Upper lobe of right lung (tissue), 1 donor: ENCODE results near the gene NLRP14. TPM values are rescaled to one million over a fixed set of nuclear protein-coding genes. Genes with fewer than 3 reads are reported as not detected.
A peak's percentile ranks its signal among the peaks of the same experiment; 100 is the strongest.

ENCODE experiments used
- ATAC-seq: fragments of 200-7000 bp; cut with Tn5 transposase; one replicate; pipeline ENCODE4 v1.9.1; 2020; ENCODE audit warnings: mild to moderate bottlenecking, moderate library complexity
- DNase-seq: peaks from one replicate; pipeline ENCODE4 v3.0.0-alpha.2; 2020
- H3K27ac ChIP-seq: fragments of 200-600 bp; one replicate; pipeline ENCODE4 v1.8.0; 2022
- H3K27me3 ChIP-seq: fragments of 200-600 bp; one replicate; pipeline ENCODE4 v1.8.0; 2022; ENCODE audit warnings: mild to moderate bottlenecking
- H3K36me3 ChIP-seq: fragments of 200-600 bp; one replicate; pipeline ENCODE4 v1.8.0; 2022
- H3K4me1 ChIP-seq: fragments of 200-600 bp; one replicate; pipeline ENCODE4 v1.8.0; 2022
- H3K4me3 ChIP-seq: fragments of 200-600 bp; one replicate; pipeline ENCODE4 v1.8.0; 2022; ENCODE audit warnings: mild to moderate bottlenecking
- H3K9me3 ChIP-seq: fragments of 200-600 bp; one replicate; pipeline ENCODE4 v1.8.0; 2022
- intact Hi-C: fragments of 100-400 bp; cut with DNase I; formaldehyde crosslinking; loops from one replicate; pipeline ENCODE4 v1.11.0; 2022
- total RNA-seq: library from RNA; stranded (reverse); fragmentation: NEBNext Ultra II Directional; extraction: Animal tissue kit (Norgen Biotek cat#: 25700); gene quantifications from one replicate; pipeline ENCODE4 v1.2.1, GENCODE V29; 2021
- TF ChIP-seq, protein P1 (sequence below): fragments of 200-600 bp; IDR thresholded peaks from one replicate; pipeline ENCODE4 v1.8.0; 2022; ENCODE audit warnings: antibody characterized with exemption
- donor health status: DM: no; HTN: yes; CAD: no; lungs with severe emphysema.

The NLRP14 gene
- total RNA-seq, 1 donor from 2014 or later: not detected

DNA sequence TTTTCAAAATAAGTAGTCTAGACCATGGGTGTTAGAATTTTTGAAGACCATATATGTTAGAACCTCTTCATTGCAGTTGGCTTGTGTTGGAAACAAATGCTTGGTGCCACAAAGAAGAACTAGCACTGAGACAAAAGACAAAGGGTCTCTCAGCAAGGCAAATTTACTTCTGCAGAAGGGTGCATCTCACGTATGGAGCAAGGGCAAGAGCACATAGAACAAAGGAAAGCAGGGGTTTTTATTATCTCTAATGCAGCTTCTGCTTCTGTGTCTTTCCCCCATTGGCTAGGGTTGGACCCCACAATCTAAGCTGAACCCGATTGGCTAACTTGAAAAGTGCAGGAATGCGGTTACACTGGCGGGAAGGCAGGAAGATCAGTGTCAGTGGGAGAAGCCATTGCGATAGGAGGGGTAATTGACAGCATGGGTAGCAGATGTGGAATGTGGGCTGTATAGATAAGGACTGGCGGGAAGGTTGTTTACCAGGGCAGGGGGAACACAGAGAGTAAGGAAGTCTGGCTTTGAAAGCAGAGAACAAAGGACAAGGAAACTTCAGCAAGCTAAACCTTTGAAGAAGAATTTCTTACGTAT, 59.4 kb downstream of the NLRP14 start:
- Histone ChIP-seq H3K9me3 (no peaks in the 10 kb centered on the region), H3K27ac (no peak overlapping the region), H3K36me3 (no peaks in the 10 kb centered on the region), H3K4me3 (no peak overlapping the region), H3K4me1 (no peaks in the 10 kb centered on the region), H3K27me3 (no peaks in the 10 kb centered on the region)
- intact Hi-C loops: no loop called here
- ATAC-seq (no peak), DNase-seq (no peak)
- TF ChIP-seq, protein P1, sequence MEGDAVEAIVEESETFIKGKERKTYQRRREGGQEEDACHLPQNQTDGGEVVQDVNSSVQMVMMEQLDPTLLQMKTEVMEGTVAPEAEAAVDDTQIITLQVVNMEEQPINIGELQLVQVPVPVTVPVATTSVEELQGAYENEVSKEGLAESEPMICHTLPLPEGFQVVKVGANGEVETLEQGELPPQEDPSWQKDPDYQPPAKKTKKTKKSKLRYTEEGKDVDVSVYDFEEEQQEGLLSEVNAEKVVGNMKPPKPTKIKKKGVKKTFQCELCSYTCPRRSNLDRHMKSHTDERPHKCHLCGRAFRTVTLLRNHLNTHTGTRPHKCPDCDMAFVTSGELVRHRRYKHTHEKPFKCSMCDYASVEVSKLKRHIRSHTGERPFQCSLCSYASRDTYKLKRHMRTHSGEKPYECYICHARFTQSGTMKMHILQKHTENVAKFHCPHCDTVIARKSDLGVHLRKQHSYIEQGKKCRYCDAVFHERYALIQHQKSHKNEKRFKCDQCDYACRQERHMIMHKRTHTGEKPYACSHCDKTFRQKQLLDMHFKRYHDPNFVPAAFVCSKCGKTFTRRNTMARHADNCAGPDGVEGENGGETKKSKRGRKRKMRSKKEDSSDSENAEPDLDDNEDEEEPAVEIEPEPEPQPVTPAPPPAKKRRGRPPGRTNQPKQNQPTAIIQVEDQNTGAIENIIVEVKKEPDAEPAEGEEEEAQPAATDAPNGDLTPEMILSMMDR: no peak

DNA sequence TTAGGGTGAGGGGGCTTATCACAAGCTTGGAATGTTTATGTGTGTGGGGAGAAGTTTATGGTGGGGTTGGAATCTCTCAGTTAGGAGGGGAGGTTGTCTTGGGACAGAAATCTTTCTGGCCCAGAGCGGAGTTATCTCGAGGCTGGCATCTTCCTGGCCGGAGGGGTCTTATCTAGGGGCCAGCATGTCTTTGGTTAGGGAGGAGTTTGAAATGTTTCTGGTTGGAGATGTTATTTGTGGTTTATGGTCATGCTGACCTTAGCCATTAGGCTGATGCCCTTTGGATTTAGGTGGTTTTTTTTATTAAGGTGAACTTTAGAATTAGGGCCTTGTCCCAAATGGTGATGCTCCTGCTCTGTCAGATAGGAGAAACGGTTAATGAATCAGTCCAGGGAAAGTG, 60.6 kb downstream of the NLRP14 start:
- Histone ChIP-seq H3K9me3 (no peaks in the 10 kb centered on the region), H3K36me3 (no peaks in the 10 kb centered on the region), H3K4me1 (no peaks in the 10 kb centered on the region), H3K27ac (no peak overlapping the region), H3K27me3 (peaks cover 5% of the 10 kb centered on the region), H3K4me3 (no peak overlapping the region)
- TF ChIP-seq, protein P1: no peak
- DNase-seq (no peak), ATAC-seq (no peak)
- intact Hi-C loops: no loop called here

DNA sequence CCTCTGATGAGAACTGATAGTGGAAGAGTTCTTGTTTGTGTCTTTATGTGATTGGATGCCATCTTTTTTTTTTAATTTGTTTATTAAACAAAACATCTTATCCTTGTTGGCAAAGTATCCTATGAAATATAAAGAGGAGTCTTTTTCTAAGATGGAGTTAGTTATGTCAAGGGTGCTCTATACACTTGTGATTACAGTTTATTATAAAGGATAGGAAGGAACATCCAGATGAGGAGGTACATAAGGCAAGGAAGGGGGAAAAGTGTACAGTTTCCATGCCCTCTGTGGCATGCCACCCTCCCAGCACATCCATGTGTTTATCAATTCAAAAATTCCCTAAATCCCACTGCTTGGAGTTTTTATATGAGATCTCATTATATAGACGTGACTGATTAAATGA, 61.2 kb downstream of the NLRP14 start:
- ATAC-seq (no peak), DNase-seq (no peak)
- intact Hi-C loops: no loop called here
- H3K36me3 ChIP-seq: no peaks in the 10 kb centered on the region
- H3K4me3 ChIP-seq: no peak overlapping the region
- H3K27ac ChIP-seq: no peak overlapping the region
- H3K4me1 ChIP-seq: no peaks in the 10 kb centered on the region
- TF ChIP-seq, protein P1: no peak
- H3K27me3 ChIP-seq: peaks cover 5% of the 10 kb centered on the region
- H3K9me3 ChIP-seq: no peaks in the 10 kb centered on the region

DNA sequence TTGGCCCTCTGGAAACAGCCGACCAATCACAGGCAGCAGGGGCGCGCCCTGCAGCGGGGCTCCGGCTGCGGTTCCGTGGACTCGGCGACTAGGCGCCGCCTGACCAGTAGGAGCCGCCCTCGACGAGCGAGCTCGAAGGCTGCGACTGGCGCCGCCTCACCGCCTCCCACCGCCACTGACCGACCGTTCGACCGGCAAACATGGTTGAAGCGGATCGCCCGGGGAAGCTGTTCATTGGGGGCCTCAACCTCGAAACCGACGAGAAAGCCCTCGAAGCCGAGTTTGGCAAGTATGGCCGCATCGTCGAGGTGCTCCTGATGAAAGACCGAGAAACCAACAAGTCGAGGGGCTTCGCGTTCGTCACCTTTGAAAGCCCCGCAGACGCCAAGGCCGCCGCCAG, 68.6 kb downstream of the NLRP14 start, which contains the start of gene RBMXL2:
Gene RBMXL2 (plus strand): TSS at position 78 of the 400 bp plus-strand sequence. CDS start 123 bp downstream, at position 201.
- no peak for ATAC-seq
- H3K27me3 ChIP-seq: peaks cover 5% of the 10 kb centered on the region
- no peak for DNase-seq
- H3K36me3 ChIP-seq: no peaks in the 10 kb centered on the region
- no peaks in the 10 kb centered on the region for H3K4me1 ChIP-seq
- H3K9me3 ChIP-seq: no peaks in the 10 kb centered on the region
- intact Hi-C loops: no loop called here
- H3K4me3 ChIP-seq: no peak within 1 kb of the TSS
- no peak within 1 kb of the TSS for H3K27ac ChIP-seq
- TF ChIP-seq, protein P1: no peak

DNA sequence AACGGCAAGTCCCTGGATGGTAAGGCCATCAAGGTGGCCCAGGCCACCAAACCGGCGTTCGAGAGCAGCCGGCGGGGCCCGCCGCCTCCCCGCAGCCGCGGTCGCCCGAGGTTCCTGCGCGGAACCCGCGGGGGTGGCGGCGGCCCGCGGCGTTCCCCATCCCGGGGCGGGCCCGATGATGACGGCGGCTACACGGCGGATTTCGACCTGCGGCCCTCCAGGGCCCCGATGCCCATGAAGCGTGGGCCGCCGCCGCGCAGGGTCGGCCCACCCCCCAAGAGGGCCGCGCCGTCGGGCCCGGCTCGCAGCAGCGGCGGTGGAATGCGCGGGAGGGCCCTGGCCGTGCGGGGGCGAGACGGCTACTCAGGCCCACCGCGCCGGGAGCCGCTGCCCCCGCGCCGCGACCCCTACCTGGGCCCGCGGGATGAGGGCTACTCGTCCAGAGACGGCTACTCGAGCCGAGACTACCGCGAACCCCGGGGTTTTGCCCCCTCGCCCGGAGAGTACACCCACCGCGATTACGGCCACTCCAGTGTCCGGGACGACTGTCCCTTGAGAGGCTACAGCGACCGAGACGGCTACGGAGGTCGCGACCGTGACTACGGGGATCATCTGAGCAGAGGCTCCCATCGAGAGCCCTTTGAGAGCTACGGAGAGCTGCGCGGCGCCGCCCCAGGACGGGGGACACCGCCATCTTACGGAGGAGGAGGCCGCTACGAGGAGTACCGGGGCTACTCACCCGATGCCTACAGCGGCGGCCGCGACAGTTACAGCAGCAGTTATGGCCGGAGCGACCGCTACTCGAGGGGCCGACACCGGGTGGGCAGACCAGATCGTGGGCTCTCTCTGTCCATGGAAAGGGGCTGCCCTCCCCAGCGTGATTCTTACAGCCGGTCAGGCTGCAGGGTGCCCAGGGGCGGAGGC, 69.3 kb downstream of the NLRP14 start:
- TF ChIP-seq, protein P1: no peak
- Histone ChIP-seq H3K4me3 (no peak overlapping the region), H3K36me3 (no peaks in the 10 kb centered on the region), H3K27me3 (peaks cover 5% of the 10 kb centered on the region), H3K4me1 (no peaks in the 10 kb centered on the region), H3K27ac (no peak overlapping the region), H3K9me3 (no peaks in the 10 kb centered on the region)
- ATAC-seq: peak; percentile 15
- intact Hi-C loops: no loop called here
- no peak for DNase-seq
